Gastroesophageal sphincter (tissue), 3 donors: ENCODE measurements around the gene SKP1.

Experiments
- EP300 ChIP-seq: sonication (generic); formaldehyde crosslinking; IDR thresholded peaks from one replicate; pipeline ENCODE4 v1.6.1; 2017; ENCODE audit warnings: antibody characterized with exemption, mild to moderate bottlenecking
- POLR2A ChIP-seq, 2 donors: fragments of 450-650 bp; IDR thresholded peaks; one replicate each; pipeline ENCODE4 v1.6.1; 2017; ENCODE audit warnings: antibody characterized with exemption in 2 of 2, mild to moderate bottlenecking in 2 of 2, moderate library complexity in 1 of 2
- POLR2AphosphoS5 ChIP-seq: sonication (generic); formaldehyde crosslinking; IDR thresholded peaks from one replicate; pipeline ENCODE4 v1.6.1; 2017; ENCODE audit warnings: antibody characterized with exemption
- TF ChIP-seq, protein P1 (sequence below), 4 experiments: fragments of 200-600 bp in 2 of 4; fragments of 450-650 bp in 2 of 4; sonication (generic) in 1 of 4; IDR thresholded peaks; one replicate each; pipeline ENCODE4 v1.5.1; 2017 to 2019; ENCODE audit warnings: antibody characterized with exemption in 4 of 4, mild to moderate bottlenecking in 2 of 4, moderate library complexity in 2 of 4

DNA sequence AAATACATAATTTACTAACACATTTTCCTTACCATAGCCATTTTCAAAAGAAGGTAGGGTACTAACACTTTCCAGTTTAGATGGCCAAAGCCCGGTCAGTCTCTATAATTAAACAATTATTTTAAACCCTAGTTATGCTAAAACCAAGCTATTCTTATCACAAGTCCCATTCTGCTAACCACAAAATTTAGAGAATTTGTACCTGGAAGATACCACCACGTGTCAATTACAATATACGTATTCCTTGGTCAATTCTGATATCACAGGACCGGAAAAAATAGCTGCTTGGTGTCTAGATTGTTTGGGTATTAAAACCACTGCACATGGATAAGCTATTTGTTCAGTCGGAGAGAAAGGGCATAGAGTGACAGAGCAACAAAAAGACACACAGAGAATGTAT, 18.9 kb upstream of the SKP1 start:
- TF ChIP-seq POLR2AphosphoS5 (no peak), POLR2A (IDR thresholded peaks at IDR 0.05) (no peak), EP300 (no peak)
- TF ChIP-seq, protein P1, sequence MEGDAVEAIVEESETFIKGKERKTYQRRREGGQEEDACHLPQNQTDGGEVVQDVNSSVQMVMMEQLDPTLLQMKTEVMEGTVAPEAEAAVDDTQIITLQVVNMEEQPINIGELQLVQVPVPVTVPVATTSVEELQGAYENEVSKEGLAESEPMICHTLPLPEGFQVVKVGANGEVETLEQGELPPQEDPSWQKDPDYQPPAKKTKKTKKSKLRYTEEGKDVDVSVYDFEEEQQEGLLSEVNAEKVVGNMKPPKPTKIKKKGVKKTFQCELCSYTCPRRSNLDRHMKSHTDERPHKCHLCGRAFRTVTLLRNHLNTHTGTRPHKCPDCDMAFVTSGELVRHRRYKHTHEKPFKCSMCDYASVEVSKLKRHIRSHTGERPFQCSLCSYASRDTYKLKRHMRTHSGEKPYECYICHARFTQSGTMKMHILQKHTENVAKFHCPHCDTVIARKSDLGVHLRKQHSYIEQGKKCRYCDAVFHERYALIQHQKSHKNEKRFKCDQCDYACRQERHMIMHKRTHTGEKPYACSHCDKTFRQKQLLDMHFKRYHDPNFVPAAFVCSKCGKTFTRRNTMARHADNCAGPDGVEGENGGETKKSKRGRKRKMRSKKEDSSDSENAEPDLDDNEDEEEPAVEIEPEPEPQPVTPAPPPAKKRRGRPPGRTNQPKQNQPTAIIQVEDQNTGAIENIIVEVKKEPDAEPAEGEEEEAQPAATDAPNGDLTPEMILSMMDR (IDR thresholded peaks at IDR 0.05): no peak
